Upper lobe of right lung (tissue), 1 donor: ENCODE data around the gene XAGE3. TPM values are rescaled to one million over a fixed set of nuclear protein-coding genes. Genes with fewer than 3 reads are reported as not detected.
A peak's percentile ranks its signal among the peaks of the same experiment; 100 is the strongest.
"Not testable (repeated sequence)": the region's sequence is repeated elsewhere in the genome, so short reads cannot be mapped to it uniquely, and the experiment has no call there.

Source experiments
- ATAC-seq: fragments of 200-7000 bp; cut with Tn5 transposase; one replicate; pipeline ENCODE4 v1.9.1; 2020; ENCODE audit warnings: mild to moderate bottlenecking, moderate library complexity
- DNase-seq: peaks from one replicate; pipeline ENCODE4 v3.0.0-alpha.2; 2020
- H3K27ac ChIP-seq: fragments of 200-600 bp; one replicate; pipeline ENCODE4 v1.8.0; 2022
- H3K27me3 ChIP-seq: fragments of 200-600 bp; one replicate; pipeline ENCODE4 v1.8.0; 2022; ENCODE audit warnings: mild to moderate bottlenecking
- H3K36me3 ChIP-seq: fragments of 200-600 bp; one replicate; pipeline ENCODE4 v1.8.0; 2022
- H3K4me1 ChIP-seq: fragments of 200-600 bp; one replicate; pipeline ENCODE4 v1.8.0; 2022
- H3K4me3 ChIP-seq: fragments of 200-600 bp; one replicate; pipeline ENCODE4 v1.8.0; 2022; ENCODE audit warnings: mild to moderate bottlenecking
- H3K9me3 ChIP-seq: fragments of 200-600 bp; one replicate; pipeline ENCODE4 v1.8.0; 2022
- intact Hi-C: fragments of 100-400 bp; cut with DNase I; formaldehyde crosslinking; loops from one replicate; pipeline ENCODE4 v1.11.0; 2022
- long read RNA-seq: library from polyadenylated mRNA; unstranded; transcript quantifications from one replicate; pipeline ENCODE4 v2.0.0, GENCODE V29; 2021
- total RNA-seq: library from RNA; stranded (reverse); fragmentation: NEBNext Ultra II Directional; extraction: Animal tissue kit (Norgen Biotek cat#: 25700); gene quantifications from one replicate; pipeline ENCODE4 v1.2.1, GENCODE V29; 2021
- TF ChIP-seq, protein P1 (sequence below): fragments of 200-600 bp; IDR thresholded peaks from one replicate; pipeline ENCODE4 v1.8.0; 2022; ENCODE audit warnings: antibody characterized with exemption
- donor health status: DM: no; HTN: yes; CAD: no; lungs with severe emphysema.

Gene XAGE3, protein sequence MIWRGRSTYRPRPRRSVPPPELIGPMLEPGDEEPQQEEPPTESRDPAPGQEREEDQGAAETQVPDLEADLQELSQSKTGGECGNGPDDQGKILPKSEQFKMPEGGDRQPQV
- not detected for total RNA-seq
- long read RNA-seq, result 0 reads

DNA sequence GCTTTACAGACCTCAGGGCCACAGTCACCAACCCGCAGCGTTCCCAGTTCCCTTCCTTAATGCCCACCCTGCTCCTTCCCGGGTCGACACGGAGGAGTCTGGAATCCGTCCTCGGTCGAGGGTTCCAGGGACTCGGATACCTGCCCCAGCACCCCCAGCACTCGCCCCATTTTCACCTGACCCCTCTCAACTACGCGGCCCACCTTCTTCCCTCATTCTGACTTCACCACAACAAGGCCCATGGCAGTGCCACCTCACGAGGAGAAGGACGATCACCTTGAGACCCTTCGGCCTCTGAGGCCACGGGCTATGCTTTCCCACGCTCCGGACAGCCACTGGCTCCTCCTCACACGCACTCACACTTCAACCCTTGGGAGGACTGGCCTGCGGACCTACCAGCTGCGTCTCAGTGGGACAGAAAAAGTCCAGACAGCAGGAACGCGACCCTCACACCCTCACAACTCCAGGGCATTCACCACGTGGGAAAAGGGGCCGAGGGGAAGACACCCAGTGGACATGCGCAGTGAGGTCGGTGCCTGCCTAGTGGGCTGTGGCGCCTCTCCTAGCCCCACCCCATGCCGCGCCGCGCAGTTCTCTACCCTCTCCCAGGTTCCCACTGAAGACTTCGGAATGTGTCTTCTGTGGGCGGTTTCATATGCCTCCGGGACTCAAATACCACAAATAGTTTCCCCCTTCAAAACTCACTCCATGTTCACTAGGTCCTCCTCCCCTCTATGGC, at the start of gene XAGE3:
Gene XAGE3, minus strand, starts transcription at position 474 of the 739 bp plus-strand sequence. CDS start 950 bp downstream, outside the sequence.
- ATAC-seq (no peak), DNase-seq (no peak)
- no peak within 1 kb of the TSS for H3K4me3 ChIP-seq
- intact Hi-C loops, result no loop called here
- H3K27ac ChIP-seq, result no peak within 1 kb of the TSS
- TF ChIP-seq, protein P1, sequence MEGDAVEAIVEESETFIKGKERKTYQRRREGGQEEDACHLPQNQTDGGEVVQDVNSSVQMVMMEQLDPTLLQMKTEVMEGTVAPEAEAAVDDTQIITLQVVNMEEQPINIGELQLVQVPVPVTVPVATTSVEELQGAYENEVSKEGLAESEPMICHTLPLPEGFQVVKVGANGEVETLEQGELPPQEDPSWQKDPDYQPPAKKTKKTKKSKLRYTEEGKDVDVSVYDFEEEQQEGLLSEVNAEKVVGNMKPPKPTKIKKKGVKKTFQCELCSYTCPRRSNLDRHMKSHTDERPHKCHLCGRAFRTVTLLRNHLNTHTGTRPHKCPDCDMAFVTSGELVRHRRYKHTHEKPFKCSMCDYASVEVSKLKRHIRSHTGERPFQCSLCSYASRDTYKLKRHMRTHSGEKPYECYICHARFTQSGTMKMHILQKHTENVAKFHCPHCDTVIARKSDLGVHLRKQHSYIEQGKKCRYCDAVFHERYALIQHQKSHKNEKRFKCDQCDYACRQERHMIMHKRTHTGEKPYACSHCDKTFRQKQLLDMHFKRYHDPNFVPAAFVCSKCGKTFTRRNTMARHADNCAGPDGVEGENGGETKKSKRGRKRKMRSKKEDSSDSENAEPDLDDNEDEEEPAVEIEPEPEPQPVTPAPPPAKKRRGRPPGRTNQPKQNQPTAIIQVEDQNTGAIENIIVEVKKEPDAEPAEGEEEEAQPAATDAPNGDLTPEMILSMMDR, result no peak
- H3K36me3 ChIP-seq, result no peaks in the 10 kb centered on the region
- H3K4me1 ChIP-seq, result no peaks in the 10 kb centered on the region
- no peaks in the 10 kb centered on the region for H3K27me3 ChIP-seq
- no peaks in the 10 kb centered on the region for H3K9me3 ChIP-seq

DNA sequence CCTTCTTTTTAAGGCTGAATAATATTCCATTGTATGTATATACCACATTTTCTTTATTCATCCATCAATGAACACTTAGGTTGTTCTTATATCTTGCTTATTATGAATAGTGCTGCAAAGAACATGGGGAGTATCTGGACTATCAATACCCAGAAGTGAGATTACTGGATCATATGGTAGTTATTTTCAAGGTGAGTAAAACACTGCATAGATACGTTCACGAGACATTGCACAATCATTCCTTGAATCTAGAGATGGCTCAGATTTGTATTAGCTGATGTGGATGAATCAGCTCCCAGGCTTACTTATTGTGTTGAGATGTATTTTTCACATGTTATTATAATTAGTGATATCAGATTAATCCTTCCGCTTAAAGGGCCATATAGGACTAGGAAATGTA, 46.8 kb upstream of the XAGE3 start:
- H3K4me1 ChIP-seq, intact Hi-C loops, H3K4me3 ChIP-seq, H3K27ac ChIP-seq, H3K36me3 ChIP-seq, H3K9me3 ChIP-seq, ATAC-seq, DNase-seq, H3K27me3 ChIP-seq: not testable (repeated sequence)

DNA sequence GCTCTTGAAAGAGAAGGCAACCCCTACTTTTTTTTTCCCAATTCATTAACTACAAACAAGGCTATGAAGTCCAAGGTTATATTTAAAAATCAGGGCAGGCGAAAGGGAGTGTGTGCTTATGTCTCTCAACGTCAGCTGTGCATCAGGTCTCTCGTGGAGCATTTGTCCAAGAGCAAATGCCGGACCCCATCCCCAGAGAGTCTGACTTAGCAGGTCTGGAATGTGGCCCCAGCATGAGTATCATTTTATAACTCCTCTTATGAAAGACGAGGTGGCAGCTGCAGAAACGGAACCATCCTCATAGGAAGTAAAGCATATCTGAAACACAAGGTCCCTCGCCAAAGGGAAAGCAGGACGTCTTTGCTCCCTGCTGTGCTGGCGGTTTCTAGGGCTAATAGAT, 45.8 kb upstream of the XAGE3 start:
- H3K4me1 ChIP-seq, intact Hi-C loops, H3K4me3 ChIP-seq, DNase-seq, ATAC-seq, H3K9me3 ChIP-seq, H3K27ac ChIP-seq, H3K36me3 ChIP-seq, H3K27me3 ChIP-seq: not testable (repeated sequence)

DNA sequence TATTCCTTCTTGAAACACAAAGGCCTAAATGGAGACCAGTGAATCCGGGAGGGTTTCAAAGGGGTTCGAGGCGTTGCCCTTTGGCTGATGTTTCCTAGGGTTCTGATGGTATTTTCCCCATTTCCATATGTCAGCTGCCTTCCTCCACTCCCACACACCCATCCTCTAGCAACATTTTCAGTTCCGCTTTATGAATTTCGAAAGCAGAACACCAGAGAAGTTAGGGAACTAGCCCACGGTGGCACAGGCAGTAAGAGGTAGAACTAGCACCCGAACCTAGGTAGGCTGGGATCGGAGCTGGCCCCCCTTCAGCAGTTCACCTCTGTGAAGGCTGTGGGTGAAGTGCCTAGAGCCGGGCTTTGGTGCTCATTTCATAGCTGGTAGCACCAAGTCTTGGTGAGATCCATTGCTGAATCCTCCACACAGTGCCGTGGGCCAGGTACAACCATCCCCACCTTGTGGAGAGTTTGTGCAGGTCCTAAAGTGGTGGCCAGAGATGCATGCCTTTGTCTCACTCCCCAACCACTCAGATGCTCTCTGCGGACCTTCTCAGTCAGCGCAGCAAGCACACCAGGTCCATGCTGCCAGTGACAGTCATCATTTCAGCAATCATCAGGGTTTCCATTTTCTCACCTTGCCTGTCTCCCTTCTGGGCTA, 41.6 kb upstream of the XAGE3 start:
- H3K36me3 ChIP-seq, H3K4me3 ChIP-seq, H3K27ac ChIP-seq, DNase-seq, H3K4me1 ChIP-seq, intact Hi-C loops, H3K9me3 ChIP-seq, H3K27me3 ChIP-seq: not testable (repeated sequence)
- peak; percentile 78 for ATAC-seq

DNA sequence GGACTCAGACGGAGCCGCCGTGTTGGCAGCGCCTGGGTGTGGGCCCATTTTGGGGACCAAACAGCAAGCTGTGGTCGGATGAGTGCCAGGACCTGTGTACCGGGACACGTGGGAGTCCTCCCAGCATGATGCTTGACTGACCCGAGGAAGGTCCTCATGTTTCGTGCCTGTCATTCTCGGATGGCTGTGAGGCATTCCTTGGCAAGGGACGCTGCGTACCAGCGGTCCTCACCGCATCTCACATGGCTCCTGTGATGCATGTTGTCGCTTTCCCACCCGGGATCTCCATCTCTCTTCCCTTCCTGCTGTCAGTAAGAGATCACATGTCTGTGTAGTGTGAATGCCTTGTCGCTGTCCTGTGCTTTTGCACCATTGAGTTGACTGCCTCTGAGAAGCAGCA, 40.0 kb upstream of the XAGE3 start:
- DNase-seq, H3K4me3 ChIP-seq, H3K27ac ChIP-seq, H3K4me1 ChIP-seq, H3K9me3 ChIP-seq, H3K36me3 ChIP-seq, intact Hi-C loops, H3K27me3 ChIP-seq, ATAC-seq: not testable (repeated sequence)

DNA sequence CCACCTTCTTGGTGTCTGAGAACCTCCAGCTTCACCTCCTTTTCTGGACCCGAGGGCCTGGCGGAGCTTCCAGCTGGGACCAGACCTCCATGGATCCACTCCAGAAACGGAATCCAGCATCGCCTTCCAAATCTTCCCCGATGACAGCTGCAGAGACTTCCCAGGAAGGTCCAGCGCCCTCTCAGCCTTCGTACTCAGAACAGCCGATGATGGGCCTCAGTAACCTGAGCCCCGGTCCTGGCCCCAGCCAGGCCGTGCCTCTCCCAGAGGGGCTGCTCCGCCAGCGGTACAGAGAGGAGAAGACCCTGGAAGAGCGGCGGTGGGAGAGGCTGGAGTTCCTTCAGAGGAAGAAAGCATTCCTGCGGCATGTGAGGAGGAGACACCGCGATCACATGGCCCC, 39.3 kb upstream of the XAGE3 start:
- H3K4me1 ChIP-seq, DNase-seq, H3K36me3 ChIP-seq, H3K27ac ChIP-seq, H3K9me3 ChIP-seq, H3K27me3 ChIP-seq, H3K4me3 ChIP-seq, intact Hi-C loops, ATAC-seq: not testable (repeated sequence)

DNA sequence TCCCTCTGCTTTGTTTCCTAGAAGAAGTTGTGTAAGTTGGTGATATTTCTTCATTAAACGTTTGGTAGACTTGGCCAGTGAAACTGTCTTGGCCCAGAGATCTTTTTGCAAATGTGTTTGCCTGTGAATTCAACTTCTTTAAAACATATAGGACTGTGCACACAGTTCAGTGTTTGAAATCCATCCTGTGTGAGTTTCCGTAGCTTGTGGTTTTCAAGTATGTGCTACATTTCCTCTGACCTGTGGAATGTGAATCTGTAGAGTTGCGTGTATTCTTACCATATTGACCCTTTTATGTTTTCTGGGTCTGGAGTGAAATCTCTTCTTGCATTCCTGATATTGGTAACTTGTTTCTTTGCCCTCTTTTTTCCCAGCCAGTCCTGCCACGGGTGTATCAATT, 38.2 kb upstream of the XAGE3 start:
- H3K27me3 ChIP-seq, H3K27ac ChIP-seq, H3K9me3 ChIP-seq, intact Hi-C loops, H3K4me1 ChIP-seq, DNase-seq, H3K4me3 ChIP-seq, H3K36me3 ChIP-seq: not testable (repeated sequence)
- ATAC-seq, result peak; percentile 36

DNA sequence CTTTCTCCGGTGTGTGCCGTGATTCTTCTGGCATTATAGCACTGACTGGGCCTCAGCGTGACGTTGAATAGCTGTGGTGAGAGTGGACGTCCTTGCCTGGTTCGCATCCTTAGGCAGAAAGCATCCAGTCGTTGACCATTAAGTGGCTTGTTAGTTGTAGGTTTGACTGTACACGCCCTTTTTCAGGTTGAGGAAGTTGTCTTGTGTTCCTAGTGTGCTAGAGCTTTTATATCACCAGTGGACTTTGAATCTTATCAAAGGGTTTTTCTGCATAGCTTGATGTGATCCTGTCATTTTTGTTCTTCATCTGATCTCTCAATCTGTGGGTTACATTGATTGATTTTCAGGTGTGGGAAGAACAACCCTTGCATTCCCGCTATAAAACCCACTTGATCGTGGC, 37.6 kb upstream of the XAGE3 start:
- not testable (repeated sequence) for ATAC-seq, DNase-seq

DNA sequence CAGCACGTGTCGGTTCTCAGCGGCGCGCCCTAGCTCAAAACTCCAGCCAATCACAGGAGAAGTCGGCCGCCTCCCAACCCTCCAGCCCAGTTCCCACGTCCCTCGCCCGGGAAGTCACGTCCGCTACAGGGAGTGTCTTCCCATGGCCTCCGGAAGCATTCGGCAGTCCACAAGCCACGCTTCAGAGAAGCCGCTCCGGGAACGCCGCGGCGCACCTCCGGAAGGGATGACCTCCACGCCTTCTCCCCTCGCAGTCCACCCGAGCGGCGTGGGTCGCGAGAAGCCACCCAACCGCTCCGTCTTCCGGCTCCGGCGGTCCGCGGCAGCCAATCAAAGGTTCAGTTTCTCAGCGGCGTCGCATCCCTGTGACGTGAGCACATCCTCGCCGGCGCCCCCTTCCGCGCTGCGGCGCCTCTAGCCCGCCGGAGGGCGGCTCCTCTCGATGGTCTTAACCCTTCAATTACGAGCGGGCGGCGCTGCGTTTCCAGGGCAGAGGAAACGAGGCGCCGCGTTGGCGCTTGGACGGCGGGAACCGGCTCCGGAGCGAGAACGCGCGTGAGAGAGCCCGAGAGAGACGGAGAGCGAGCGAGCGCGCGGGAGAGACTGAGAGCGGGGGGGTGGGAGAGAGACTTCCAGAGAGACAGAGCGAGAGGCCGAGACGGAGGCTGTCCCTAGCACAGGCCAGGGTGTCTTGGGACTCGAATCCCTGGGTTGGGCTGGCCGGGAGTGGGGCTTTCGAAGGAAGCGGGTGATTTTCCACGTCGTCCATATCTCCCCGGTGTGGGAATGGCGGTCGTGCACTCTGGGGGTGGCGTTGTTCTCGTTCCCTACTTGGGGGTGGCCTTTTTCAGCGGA, 29.2 kb upstream of the XAGE3 start, which contains the start of gene FAM156B:
Gene FAM156B, plus strand, starts transcription at position 476 of the 855 bp plus-strand sequence. CDS start 9,896 bp downstream, outside the sequence.
- peak; percentile 97 for ATAC-seq
- H3K27ac ChIP-seq, H3K9me3 ChIP-seq, DNase-seq, intact Hi-C loops, H3K4me1 ChIP-seq, H3K27me3 ChIP-seq, H3K36me3 ChIP-seq, H3K4me3 ChIP-seq: not testable (repeated sequence)

More for the DNA sequence above, 37.6 kb upstream of the XAGE3 start:
- H3K27me3 ChIP-seq, H3K4me3 ChIP-seq, H3K9me3 ChIP-seq, intact Hi-C loops, H3K27ac ChIP-seq, H3K4me1 ChIP-seq, H3K36me3 ChIP-seq: not testable (repeated sequence)

DNA sequence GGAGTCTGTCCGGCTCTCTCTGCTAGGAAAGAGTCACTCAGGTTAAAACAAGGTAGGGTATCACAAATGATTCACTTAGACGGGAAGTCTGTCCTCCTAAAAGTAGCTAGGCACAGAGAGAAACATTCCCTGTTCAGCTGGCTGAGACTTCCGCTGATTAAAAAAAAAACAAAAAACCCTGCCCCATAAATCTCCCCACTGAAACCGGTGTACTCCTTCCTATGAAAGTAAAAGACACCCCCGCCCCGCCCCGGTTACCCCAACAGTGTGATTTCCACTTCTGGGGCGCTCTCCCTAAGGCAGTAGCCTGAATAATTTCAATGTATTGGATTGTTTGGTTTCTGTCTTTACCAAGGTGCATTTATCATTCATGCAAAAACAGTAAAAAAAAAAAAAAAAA, 28.6 kb upstream of the XAGE3 start:
- H3K27me3 ChIP-seq, H3K4me1 ChIP-seq, ATAC-seq, H3K27ac ChIP-seq, DNase-seq, intact Hi-C loops, H3K4me3 ChIP-seq, H3K36me3 ChIP-seq, H3K9me3 ChIP-seq: not testable (repeated sequence)

DNA sequence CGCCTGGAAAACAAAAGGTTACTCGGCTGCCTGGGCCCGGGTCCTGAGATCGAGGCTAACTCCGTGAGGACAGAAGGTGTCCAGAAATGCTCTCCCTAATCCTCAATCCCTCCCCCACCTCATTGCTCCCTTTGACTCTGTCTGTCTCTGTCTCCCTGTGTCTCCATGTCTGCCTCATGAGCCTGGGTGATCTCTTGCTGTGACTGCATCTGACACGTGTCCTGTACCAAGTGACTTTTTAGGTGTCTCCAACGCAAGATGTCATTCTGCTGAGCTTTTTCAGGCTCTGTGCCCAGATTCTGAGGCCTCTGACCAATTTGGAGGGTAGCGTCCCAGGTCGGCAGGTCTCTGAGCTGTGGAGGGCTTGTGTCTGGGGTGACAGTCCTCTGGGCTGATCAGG, 20.2 kb upstream of the XAGE3 start:
- H3K27ac ChIP-seq, H3K4me1 ChIP-seq, DNase-seq, H3K36me3 ChIP-seq, H3K4me3 ChIP-seq, H3K27me3 ChIP-seq, ATAC-seq, intact Hi-C loops, H3K9me3 ChIP-seq: not testable (repeated sequence)

DNA sequence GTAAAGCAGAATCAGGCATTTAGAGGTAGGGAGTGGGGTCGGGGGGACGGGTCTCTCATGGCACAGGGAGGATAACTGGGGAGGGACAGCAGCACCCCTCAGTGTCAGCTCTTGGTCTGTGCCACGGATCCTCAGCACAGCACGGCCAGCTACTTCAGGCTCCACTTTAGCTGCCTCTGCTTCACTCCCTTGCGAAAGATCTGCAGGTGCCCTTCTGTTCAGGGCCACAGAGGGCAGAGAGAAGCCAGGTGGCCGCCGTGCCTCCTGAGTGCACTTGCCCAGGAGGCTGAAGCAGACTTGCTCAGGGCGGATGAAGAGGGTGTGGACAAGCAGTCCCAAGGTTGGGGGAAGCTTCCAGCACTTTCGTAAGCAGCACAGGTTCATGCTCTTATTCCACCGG, 19.6 kb upstream of the XAGE3 start:
- H3K4me3 ChIP-seq, H3K27me3 ChIP-seq, DNase-seq, H3K9me3 ChIP-seq, H3K27ac ChIP-seq, intact Hi-C loops, H3K36me3 ChIP-seq, H3K4me1 ChIP-seq: not testable (repeated sequence)
- peak; percentile 56 for ATAC-seq
